GM10266 (cell line): Measurements from ENCODE around the gene TRAF2.
"Not testable (repeated sequence)": the region's sequence is repeated elsewhere in the genome, so short reads cannot be mapped to it uniquely, and the experiment has no call there.

Source experiments
- DNase-seq: peaks from one replicate; pipeline ENCODE4 v3.0.0; 2012; ENCODE audit errors: extremely low spot score
- CTCF ChIP-seq: IDR thresholded peaks from 2 replicates; pipeline ENCODE4 v1.5.1; 2012; ENCODE audit warnings: mild to moderate bottlenecking, low read depth; ENCODE audit not compliant: control insufficient read depth, insufficient read depth; ENCODE audit errors: missing control alignments

The TRAF2 gene

GRCh38 chr9:136840877-136841645 lies 45.3 kb upstream of the TRAF2 start:
- no peak for TF ChIP-seq CTCF
- DNase-seq, result no peak

- not testable (repeated sequence) for DNase-seq
Measured at GRCh38 chr9:136841646-136842379, 44.5 kb upstream of the TRAF2 start.

- TF ChIP-seq CTCF, result peak; percentile 94
Measured at GRCh38 chr9:136842380-136842948, 43.9 kb upstream of the TRAF2 start, which contains the start of gene AJM1. Gene AJM1, plus strand, starts transcription at chr9:136842478. Its CDS starts 1,937 bp downstream, at chr9:136844415.

GRCh38 chr9:136843159-136843800 lies 43.0 kb upstream of the TRAF2 start:
- DNase-seq, result not testable (repeated sequence)

More at GRCh38 chr9:136842380-136842948, 43.9 kb upstream of the TRAF2 start, which contains the start of gene AJM1:
- DNase-seq, result peak; percentile 90

GRCh38 chr9:136843801-136844740 lies 42.2 kb upstream of the TRAF2 start:
- DNase-seq, result not testable (repeated sequence)
- TF ChIP-seq CTCF, result peak; percentile 57

- DNase-seq, result no peak
- no peak for TF ChIP-seq CTCF
Measured at GRCh38 chr9:136844761-136845464, 41.4 kb upstream of the TRAF2 start.
